MM.1S (cell line): Measurements from ENCODE around the gene LRRC27.
A peak's percentile ranks its signal among the peaks of the same experiment; 100 is the strongest.
"Not testable (repeated sequence)": the region's sequence is repeated elsewhere in the genome, so short reads cannot be mapped to it uniquely, and the experiment has no call there.

Experiments used
- DNase-seq: peaks from one replicate; pipeline ENCODE4 v3.0.0-alpha.2; 2015
- H2AFZ ChIP-seq: fragments of 300-600 bp; sonication (generic); 2 replicates; pipeline ENCODE4 v1.6.0; 2016; ENCODE audit warnings: antibody characterized with exemption, low read length
- H3F3A ChIP-seq: fragments of 300-600 bp; sonication (generic); 2 replicates; pipeline ENCODE4 v1.6.1; 2016; ENCODE audit warnings: mild to moderate bottlenecking, antibody characterized with exemption, low read length, moderate library complexity, mixed read lengths; ENCODE audit not compliant: insufficient read depth
- H3K27ac ChIP-seq: fragments of 300-600 bp; sonication (generic); 2 replicates; pipeline ENCODE4 v1.5.1; 2016; ENCODE audit warnings: mild to moderate bottlenecking, low read length
- H3K27me3 ChIP-seq: fragments of 300-600 bp; sonication (generic); replicated peaks from 2 replicates; pipeline ENCODE4 v1.6.0; 2016; ENCODE audit warnings: low read length; ENCODE audit not compliant: insufficient read depth
- H3K36me3 ChIP-seq: fragments of 300-600 bp; sonication (generic); replicated peaks from 2 replicates; pipeline ENCODE4 v1.6.1; 2016; ENCODE audit warnings: mild to moderate bottlenecking, low read length, mixed read lengths; ENCODE audit not compliant: insufficient read depth
- H3K4me1 ChIP-seq: fragments of 300-600 bp; sonication (generic); 2 replicates; pipeline ENCODE4 v1.6.1; 2016; ENCODE audit warnings: low read length, mixed read lengths
- H3K4me2 ChIP-seq: fragments of 300-600 bp; sonication (generic); 2 replicates; pipeline ENCODE4 v1.6.0; 2016; ENCODE audit warnings: low read depth, low read length
- H3K4me3 ChIP-seq: fragments of 300-600 bp; sonication (generic); 2 replicates; pipeline ENCODE4 v1.5.1; 2016; ENCODE audit warnings: low read length, mixed read lengths
- H3K79me2 ChIP-seq: fragments of 300-600 bp; sonication (generic); 2 replicates; pipeline ENCODE4 v1.6.1; 2016; ENCODE audit warnings: mixed run types, low read length, mixed read lengths
- H3K9ac ChIP-seq: fragments of 300-600 bp; sonication (generic); 2 replicates; pipeline ENCODE4 v1.6.1; 2016; ENCODE audit warnings: low read length, mixed read lengths
- H3K9me2 ChIP-seq: fragments of 300-600 bp; sonication (generic); replicated peaks from 2 replicates; pipeline ENCODE4 v1.6.1; 2016; ENCODE audit warnings: mild to moderate bottlenecking, low read length, mixed read lengths; ENCODE audit not compliant: insufficient read depth
- H3K9me3 ChIP-seq: fragments of 300-600 bp; sonication (generic); replicated peaks from 2 replicates; pipeline ENCODE4 v1.6.1; 2016; ENCODE audit warnings: mild to moderate bottlenecking, low read length, mixed read lengths; ENCODE audit not compliant: insufficient read depth
- H4K20me1 ChIP-seq: fragments of 300-600 bp; sonication (generic); 2 replicates; pipeline ENCODE4 v1.6.1; 2016; ENCODE audit warnings: mild to moderate bottlenecking, low read length, moderate library complexity, mixed read lengths; ENCODE audit not compliant: insufficient read depth
- EZH2 ChIP-seq: fragments of 300-600 bp; sonication (generic); optimal IDR thresholded peaks from 2 replicates; pipeline ENCODE3; 2017; ENCODE audit warnings: low read depth, mild to moderate bottlenecking, antibody characterized with exemption, low read length, mixed read lengths
- EZH2phosphoT487 ChIP-seq: fragments of 300-600 bp; sonication (generic); IDR thresholded peaks from 2 replicates; pipeline ENCODE4 v1.6.1; 2018; ENCODE audit warnings: antibody characterized with exemption, low read length
- TF ChIP-seq, protein P1 (sequence below): fragments of 300-600 bp; sonication (generic); IDR thresholded peaks from 2 replicates; pipeline ENCODE4 v1.5.1; 2016; ENCODE audit warnings: antibody characterized with exemption, low read length, mixed read lengths

The LRRC27 gene

DNA sequence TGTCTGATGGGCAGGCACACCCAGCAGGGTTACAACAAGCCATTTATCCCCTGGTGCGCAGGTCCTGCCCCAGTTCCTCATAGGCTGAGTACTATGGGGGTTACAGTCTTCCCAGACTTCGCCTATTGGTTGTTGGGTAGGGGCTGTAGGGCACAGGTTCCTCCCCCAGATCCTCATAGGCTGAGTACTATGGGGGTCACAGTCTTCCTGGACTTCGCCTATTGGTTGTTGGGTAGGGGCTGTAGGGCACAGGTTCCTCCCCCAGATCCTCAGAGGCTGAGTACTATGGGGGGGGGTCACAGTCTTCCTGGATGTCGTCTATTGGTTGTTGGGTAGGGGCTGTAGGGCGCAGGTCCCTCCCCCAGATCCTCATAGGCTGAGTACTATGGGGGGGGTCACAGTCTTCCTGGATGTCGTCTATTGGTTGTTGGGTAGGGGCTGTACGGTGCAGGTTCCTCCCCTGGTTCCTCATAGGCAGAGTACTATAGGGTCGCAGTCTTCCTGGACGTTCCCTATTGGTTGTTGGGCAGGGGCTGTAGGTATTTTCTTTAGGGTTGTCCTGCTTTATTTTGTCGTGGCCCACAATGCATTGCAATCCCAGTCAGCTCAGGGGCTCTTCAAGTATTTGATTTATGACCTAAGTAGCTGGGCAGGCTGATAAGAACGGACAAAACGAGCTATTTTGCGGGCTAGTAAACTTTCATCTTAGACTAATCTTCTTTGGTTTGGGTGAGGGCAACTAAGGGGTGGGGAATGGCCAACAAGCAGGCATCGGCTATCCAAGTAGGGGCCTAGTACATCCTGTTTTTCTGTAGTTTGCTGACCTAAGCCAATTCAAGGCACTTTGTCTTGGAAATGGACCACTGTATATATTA is 3.4 kb downstream of the LRRC27 start:
- Histone ChIP-seq H4K20me1 (no peaks in the 10 kb centered on the region), H3K27me3 (no peaks in the 10 kb centered on the region), H3K9me3 (no peaks in the 10 kb centered on the region), H3K9me2 (no peaks in the 10 kb centered on the region), H2AFZ (no peak overlapping the region), H3K4me2 (no peak overlapping the region), H3K79me2 (peaks cover 12% of the 10 kb centered on the region), H3K9ac (no peak overlapping the region), H3K4me1 (peaks cover 6% of the 10 kb centered on the region; the same call in 1 of the 2 replicates), H3K27ac (no peak overlapping the region), H3K36me3 (no peaks in the 10 kb centered on the region), H3K4me3 (no peak overlapping the region), H3F3A (peaks cover 4% of the 10 kb centered on the region; the same call in 1 of the 2 replicates)
- TF ChIP-seq EZH2phosphoT487: no peak
- no peak for TF ChIP-seq EZH2
- DNase-seq: no peak

DNA sequence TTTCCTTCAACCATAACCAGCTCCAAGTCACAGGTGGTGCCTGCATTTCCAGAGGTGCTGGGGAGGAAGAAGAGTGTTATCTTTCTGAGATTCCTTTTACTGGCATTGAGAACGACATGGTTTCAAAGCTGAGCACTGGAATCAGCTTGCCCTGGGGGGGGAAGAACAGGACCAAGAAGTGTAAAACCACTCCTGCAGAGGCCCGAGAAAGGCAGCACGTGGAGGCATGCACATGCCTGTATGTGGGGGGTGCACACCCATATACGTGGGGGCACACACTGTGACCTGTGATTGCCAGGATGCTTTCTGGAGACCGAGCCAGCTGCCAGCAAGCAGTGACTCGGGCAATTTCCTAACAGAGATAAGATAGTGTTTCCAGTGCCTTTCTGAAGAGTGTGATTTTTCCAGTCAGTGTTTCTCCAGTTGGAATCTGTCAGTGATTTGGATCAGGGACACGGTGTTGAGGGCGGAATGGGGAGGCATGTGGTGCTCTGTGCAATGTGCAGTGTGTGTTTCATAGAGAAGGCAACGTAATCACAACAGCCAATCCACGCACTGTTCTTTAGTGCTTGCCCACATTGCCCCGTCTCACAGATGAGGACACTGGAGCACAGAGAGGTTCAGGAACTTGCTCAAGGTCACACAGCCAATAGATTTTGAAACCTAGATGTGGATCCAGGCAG is 4.2 kb downstream of the LRRC27 start:
- H3K4me2 ChIP-seq: peak overlapping the region; percentile 62

DNA sequence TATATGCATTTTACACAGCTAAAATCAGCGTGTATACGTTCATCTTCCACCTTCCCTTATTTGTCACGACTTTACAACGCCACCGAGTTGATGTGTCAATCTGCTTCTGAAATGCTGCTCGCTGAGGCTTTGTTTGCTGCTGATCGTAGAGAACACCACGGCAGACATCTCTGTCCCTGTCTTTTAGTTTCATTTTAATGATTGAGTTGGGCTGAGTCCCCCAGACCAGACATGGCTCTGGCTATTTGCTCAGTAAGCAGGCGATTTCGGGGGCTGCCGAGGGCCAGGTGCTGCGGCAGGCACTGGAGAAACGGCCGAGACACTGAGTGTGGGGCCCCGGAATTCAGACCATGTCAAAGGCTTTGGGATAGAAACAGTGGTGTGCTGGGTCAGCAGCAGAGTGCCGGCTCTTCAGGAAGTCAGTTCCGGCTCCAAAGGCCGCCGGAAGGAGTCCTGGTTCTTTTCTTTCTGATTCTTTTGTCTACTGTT is 5.0 kb downstream of the LRRC27 start:
- no peaks in the 10 kb centered on the region for H3K36me3 ChIP-seq
- H4K20me1 ChIP-seq: no peaks in the 10 kb centered on the region
- H3K9me2 ChIP-seq: no peaks in the 10 kb centered on the region
- peak overlapping the region; percentile 14; the same call in 1 of the 2 replicates for H3K27ac ChIP-seq
- peak overlapping the region; percentile 62 for H3K4me2 ChIP-seq
- peaks cover 6% of the 10 kb centered on the region; the same call in 1 of the 2 replicates for H3K4me1 ChIP-seq
- H3K9me3 ChIP-seq: no peaks in the 10 kb centered on the region
- peak overlapping the region; percentile 16 for H2AFZ ChIP-seq
- H3K9ac ChIP-seq: peak overlapping the region; percentile 38
- TF ChIP-seq, protein P1, sequence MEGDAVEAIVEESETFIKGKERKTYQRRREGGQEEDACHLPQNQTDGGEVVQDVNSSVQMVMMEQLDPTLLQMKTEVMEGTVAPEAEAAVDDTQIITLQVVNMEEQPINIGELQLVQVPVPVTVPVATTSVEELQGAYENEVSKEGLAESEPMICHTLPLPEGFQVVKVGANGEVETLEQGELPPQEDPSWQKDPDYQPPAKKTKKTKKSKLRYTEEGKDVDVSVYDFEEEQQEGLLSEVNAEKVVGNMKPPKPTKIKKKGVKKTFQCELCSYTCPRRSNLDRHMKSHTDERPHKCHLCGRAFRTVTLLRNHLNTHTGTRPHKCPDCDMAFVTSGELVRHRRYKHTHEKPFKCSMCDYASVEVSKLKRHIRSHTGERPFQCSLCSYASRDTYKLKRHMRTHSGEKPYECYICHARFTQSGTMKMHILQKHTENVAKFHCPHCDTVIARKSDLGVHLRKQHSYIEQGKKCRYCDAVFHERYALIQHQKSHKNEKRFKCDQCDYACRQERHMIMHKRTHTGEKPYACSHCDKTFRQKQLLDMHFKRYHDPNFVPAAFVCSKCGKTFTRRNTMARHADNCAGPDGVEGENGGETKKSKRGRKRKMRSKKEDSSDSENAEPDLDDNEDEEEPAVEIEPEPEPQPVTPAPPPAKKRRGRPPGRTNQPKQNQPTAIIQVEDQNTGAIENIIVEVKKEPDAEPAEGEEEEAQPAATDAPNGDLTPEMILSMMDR: no peak
- TF ChIP-seq EZH2phosphoT487: no peak
- TF ChIP-seq EZH2: no peak
- peak; percentile 10 for DNase-seq
- no peaks in the 10 kb centered on the region for H3K79me2 ChIP-seq
- H3K4me3 ChIP-seq: peak overlapping the region; percentile 54
- H3F3A ChIP-seq: peaks cover 4% of the 10 kb centered on the region; the same call in 1 of the 2 replicates
- H3K27me3 ChIP-seq: no peaks in the 10 kb centered on the region

More for the DNA sequence above, 4.2 kb downstream of the LRRC27 start:
- no peaks in the 10 kb centered on the region for H3K9me2 ChIP-seq
- H3K4me3 ChIP-seq: peak overlapping the region; percentile 54; the same call in 1 of the 2 replicates
- H3K9ac ChIP-seq: no peak overlapping the region
- H3K9me3 ChIP-seq: no peaks in the 10 kb centered on the region
- H3K4me1 ChIP-seq: peaks cover 6% of the 10 kb centered on the region; the same call in 1 of the 2 replicates
- H2AFZ ChIP-seq: no peak overlapping the region
- TF ChIP-seq, protein P1: no peak
- TF ChIP-seq EZH2 (no peak), EZH2phosphoT487 (no peak)
- H3F3A ChIP-seq: peaks cover 4% of the 10 kb centered on the region; the same call in 1 of the 2 replicates
- H3K36me3 ChIP-seq: no peaks in the 10 kb centered on the region
- H3K27ac ChIP-seq: no peak overlapping the region
- no peak for DNase-seq
- no peaks in the 10 kb centered on the region for H3K27me3 ChIP-seq
- H4K20me1 ChIP-seq: no peaks in the 10 kb centered on the region
- H3K79me2 ChIP-seq: peaks cover 4% of the 10 kb centered on the region

DNA sequence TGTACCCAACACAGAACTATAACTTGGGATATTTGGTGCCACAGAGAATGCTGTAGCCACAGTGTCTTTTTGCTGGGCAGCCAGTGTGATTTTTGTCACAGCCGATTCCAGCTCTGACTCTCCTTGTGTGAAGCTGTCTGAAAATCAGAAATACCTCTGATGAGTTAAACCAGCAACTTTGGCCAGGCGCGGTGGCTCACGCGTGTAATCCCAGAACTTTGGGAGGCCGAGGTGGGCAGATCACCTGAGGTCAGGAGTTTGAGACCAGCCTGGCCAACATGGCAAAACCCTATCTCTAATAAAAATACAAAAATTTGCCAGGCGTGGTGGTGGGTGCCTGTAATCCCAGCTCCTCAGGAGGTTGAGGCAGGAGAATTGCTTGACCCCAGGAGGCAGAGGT is 5.9 kb downstream of the LRRC27 start:
- H3K4me3 ChIP-seq, H3K27me3 ChIP-seq, H3F3A ChIP-seq, DNase-seq, H3K79me2 ChIP-seq, H3K9me2 ChIP-seq, H3K9me3 ChIP-seq, H2AFZ ChIP-seq, H3K9ac ChIP-seq, H4K20me1 ChIP-seq, H3K36me3 ChIP-seq, H3K4me1 ChIP-seq, H3K4me2 ChIP-seq, H3K27ac ChIP-seq: not testable (repeated sequence)
